ENCODE data around the gene PRKCI.

The PRKCI gene

GRCh38 chr3:170244576-170244975 is 22.4 kb downstream of the PRKCI start:
- Histone ChIP-seq H3K27ac (ENCODE audit: extremely low read depth, low read depth, low read length) (no peak overlapping the region), H3K4me1 (ENCODE audit: control insufficient read depth, insufficient read depth, low read length) (no peaks in the 10 kb centered on the region), H3K9me3 (ENCODE audit: control insufficient read depth, insufficient read depth, low read depth, low read length) (no peaks in the 10 kb centered on the region), H3K4me3 (ENCODE audit: low read depth, low read length) (no peak overlapping the region), H3K36me3 (ENCODE audit: control insufficient read depth in 2 of 2, insufficient read depth in 1 of 2, low read length in 2 of 2) (peaks cover 0 to 10% of the 10 kb centered on the region in 2 experiments; a peak in 2 of 3 replicates)
- POLR2A ChIA-PET: no interaction called here
- CTCF ChIA-PET: no interaction called here
- TF ChIP-seq ZNF133 (tag by site-specific recombination; IDR thresholded peaks at IDR 0.05): no peak
- TF ChIP-seq FEZF1 (tag by site-specific recombination; IDR thresholded peaks at IDR 0.05): no peak
- TF ChIP-seq BCL11B (tag by site-specific recombination; IDR thresholded peaks at IDR 0.05; ENCODE audit: low read depth): no peak
- no peak for TF ChIP-seq ZNF184 (tag by site-specific recombination; IDR thresholded peaks at IDR 0.05)
- no peak for TF ChIP-seq ZNF16 (tag by site-specific recombination; IDR thresholded peaks at IDR 0.05; ENCODE audit: low read depth)
- TF ChIP-seq ZNF843 (tag by site-specific recombination; IDR thresholded peaks at IDR 0.05): no peak
- TF ChIP-seq ZNF837 (tag by site-specific recombination; IDR thresholded peaks at IDR 0.05): no peak
- TF ChIP-seq HOXA7 (CRISPR knock-in tag; IDR thresholded peaks at IDR 0.05; ENCODE audit: borderline replicate concordance): no peak
- TF ChIP-seq ZNF626 (tag by site-specific recombination; IDR thresholded peaks at IDR 0.05): no peak
- TF ChIP-seq ZNF221 (tag by site-specific recombination; IDR thresholded peaks at IDR 0.05; ENCODE audit: borderline replicate concordance): no peak
- no peak for TF ChIP-seq ZNF677 (tag by site-specific recombination; IDR thresholded peaks at IDR 0.05)
- no peak for TF ChIP-seq ZNF112 (tag by site-specific recombination; IDR thresholded peaks at IDR 0.05)
- TF ChIP-seq ZBTB26 (tag by site-specific recombination; optimal IDR thresholded peaks at IDR 0.05): no peak
- TF ChIP-seq SP3 (tag by site-specific recombination; IDR thresholded peaks at IDR 0.05): no peak
- TF ChIP-seq ZNF76 (tag by site-specific recombination; IDR thresholded peaks at IDR 0.05; ENCODE audit: borderline replicate concordance, low read depth): no peak
- no peak for TF ChIP-seq ZNF549 (tag by site-specific recombination; IDR thresholded peaks at IDR 0.05)
- TF ChIP-seq ZNF521 (tag by site-specific recombination; IDR thresholded peaks at IDR 0.05): no peak
- TF ChIP-seq ZNF48 (tag by site-specific recombination; IDR thresholded peaks at IDR 0.05): no peak
- TF ChIP-seq ZBTB21 (tag by site-specific recombination; IDR thresholded peaks at IDR 0.05): no peak

GRCh38 chr3:170247875-170248274 is 25.7 kb downstream of the PRKCI start:
- Histone ChIP-seq H3K4me1 (ENCODE audit: control insufficient read depth, insufficient read depth, low read length) (no peaks in the 10 kb centered on the region), H3K9me3 (ENCODE audit: control insufficient read depth, insufficient read depth, low read depth, low read length) (no peaks in the 10 kb centered on the region), H3K36me3 (ENCODE audit: control insufficient read depth in 2 of 2, insufficient read depth in 1 of 2, low read length in 2 of 2) (peaks cover 0 to 13% of the 10 kb centered on the region in 2 experiments; a peak in 1 of 3 replicates), H3K27ac (ENCODE audit: extremely low read depth, low read depth, low read length) (no peak overlapping the region), H3K4me3 (ENCODE audit: low read depth, low read length) (no peak overlapping the region)
- ChIA-PET POLR2A (no interaction called here), CTCF (no interaction called here)
- TF ChIP-seq ZNF560 (tag by site-specific recombination; IDR thresholded peaks at IDR 0.05; ENCODE audit: borderline replicate concordance) (no peak), ZNF473 (tag by site-specific recombination; IDR thresholded peaks at IDR 0.05) (no peak), ZNF16 (tag by site-specific recombination; IDR thresholded peaks at IDR 0.05; ENCODE audit: low read depth) (no peak), ZNF518A (tag by site-specific recombination; conservative IDR thresholded peaks at IDR 0.05; ENCODE audit: low read depth) (no peak), ZNF692 (tag by site-specific recombination; IDR thresholded peaks at IDR 0.05) (no peak), TSHZ1 (tag by site-specific recombination; IDR thresholded peaks at IDR 0.05; ENCODE audit: borderline replicate concordance) (no peak), SCRT1 (tag by site-specific recombination; IDR thresholded peaks at IDR 0.05; ENCODE audit: borderline replicate concordance) (no peak)

All from HEK293 (cell line).